Fibroblast of skin of right biceps (primary cell): ENCODE data around the gene MYBPH.
A peak's percentile ranks its signal among the peaks of the same experiment; 100 is the strongest.

ENCODE experiments used
- DNase-seq: peaks from one replicate; pipeline ENCODE4 v3.0.0-alpha.2; 2013

Gene MYBPH

DNA sequence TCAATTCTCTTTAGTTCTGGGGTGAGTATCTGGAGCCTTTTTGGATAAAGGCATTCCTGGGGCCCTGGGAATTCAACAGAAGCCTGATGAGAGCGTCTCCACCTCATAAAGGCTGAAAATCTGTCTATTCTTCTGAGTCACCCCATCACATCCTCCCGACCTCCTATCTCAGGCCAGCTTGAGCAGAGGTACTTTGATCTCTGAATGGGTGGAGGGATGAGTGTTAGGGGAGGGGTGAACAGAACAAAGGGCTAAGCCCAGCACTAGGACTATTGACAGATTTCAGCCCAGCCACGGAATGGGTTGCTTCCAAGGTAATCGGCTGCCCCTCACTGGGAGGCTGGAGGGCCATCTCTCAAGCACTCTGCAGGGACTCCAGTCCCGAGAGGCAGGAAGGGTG is 2.5 kb upstream of the MYBPH start:
- peak; percentile 49 for DNase-seq

GRCh38 chr1:203177470-203178039 is 1.9 kb upstream of the MYBPH start:
- peak; percentile 55 for DNase-seq

DNA sequence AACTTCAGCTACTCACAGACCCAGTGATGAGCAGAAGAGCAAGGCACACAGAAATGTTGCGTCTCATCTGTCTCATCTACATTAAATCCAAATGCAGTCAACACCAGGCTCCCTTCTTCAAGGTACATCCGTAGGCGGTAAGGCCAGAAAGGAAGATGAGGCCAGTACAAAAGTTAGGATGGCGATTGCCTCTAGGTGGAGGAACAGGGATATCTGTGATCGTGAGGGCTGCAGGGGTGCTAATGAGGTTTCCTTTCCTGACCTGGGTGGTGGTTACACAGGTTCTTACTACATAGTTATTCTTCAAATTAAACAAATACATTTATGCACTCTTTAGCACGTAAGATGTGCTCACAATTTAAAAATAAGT is 1.4 kb upstream of the MYBPH start:
- no peak for DNase-seq

DNA sequence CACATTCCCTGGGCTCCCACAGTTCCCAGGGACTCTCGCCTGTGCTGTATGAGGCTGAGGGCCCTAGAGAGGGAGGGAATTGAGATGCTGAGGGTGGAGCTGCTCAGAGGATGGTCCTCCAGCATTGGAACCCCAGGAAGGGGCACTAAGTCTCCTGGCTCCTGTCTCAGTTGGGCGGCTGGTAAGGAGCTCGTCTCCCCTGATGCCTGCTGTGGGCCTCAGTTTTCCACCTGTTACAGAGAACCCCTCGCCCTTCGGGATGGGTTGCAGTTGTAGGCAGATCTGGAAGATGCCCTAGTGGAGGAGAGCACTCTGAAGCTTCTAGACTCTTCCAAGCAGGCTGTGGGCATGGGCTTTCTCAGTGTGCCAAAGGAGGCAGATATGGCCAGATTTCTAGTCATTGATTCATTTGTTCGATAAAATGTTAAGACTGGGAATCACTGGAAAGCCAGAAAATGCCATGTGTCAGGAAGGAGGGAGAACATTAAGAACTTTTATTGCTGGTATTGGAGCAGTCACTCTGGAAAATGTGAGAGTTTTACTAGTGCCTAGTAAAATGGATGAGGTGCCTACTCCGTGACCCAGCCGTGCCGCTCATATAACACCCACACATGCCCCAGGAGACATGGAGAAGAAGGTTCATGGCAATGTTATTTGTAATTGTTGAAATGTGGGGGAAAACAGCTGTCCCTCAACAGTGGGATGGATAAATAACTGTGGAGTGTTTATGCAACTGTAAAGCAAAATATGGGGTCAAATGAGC is 828 bp upstream of the MYBPH start:
- no peak for DNase-seq

- DNase-seq = no peak
These were observed 208 bp upstream of the MYBPH start for GRCh38 chr1:203175827-203176241.

GRCh38 chr1:203174324-203174985 is 1.2 kb downstream of the MYBPH start:
- DNase-seq = no peak

DNA sequence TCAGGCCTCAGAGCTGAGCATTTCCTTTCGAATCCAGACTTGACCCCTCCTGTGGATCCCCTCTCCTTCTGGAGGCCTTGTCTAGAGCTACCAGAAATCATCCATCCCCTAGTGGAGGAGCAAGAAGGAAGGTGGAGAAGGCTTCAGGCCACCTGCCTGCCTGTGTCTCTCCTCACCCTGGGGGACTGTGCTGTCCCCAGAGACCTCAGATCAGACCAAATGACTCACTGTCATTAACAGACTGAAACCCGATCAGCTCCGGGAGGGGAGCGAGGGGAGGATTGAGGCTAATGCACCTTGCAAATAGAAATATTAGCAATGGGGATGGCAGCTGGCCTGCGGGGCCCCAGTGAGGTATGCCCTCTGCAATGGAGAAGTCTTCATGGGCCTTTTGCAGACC is 2.1 kb downstream of the MYBPH start:
- no peak for DNase-seq

DNA sequence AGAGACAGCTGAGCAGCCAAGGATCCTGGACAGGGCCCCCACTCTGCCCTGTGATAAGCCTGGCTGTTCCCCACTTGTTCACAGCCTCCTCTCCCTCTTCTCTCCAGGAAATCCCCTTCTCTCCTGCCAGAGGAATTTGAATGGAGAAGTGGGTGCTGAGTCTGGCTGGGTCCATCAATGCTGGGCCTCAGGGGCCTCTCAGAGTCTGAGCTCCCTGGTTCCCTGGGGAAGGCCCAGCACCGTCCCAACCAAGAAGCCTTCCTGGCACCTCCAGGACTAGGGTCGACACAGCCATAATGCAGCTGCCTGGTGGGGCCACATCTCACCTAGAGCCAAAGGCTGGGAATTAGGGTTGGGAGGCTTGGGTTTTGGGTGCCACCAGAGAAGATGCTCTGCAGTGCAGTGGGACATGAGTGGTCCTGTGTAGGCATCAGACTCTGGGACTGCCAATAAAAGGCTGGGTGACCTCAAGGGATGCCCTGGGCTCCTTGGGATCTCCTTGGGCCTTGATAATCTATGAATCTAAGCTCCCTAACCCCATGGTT is 2.5 kb downstream of the MYBPH start:
- DNase-seq = no peak

GRCh38 chr1:203172184-203173010 is 3.2 kb downstream of the MYBPH start:
- DNase-seq = peak; percentile 48

GRCh38 chr1:203171341-203172183 is 4.1 kb downstream of the MYBPH start:
- no peak for DNase-seq

- no peak for DNase-seq
These were observed 4.8 kb downstream of the MYBPH start for GRCh38 chr1:203170625-203171330.

GRCh38 chr1:203169770-203170520 is 5.7 kb downstream of the MYBPH start:
- DNase-seq = no peak

DNA sequence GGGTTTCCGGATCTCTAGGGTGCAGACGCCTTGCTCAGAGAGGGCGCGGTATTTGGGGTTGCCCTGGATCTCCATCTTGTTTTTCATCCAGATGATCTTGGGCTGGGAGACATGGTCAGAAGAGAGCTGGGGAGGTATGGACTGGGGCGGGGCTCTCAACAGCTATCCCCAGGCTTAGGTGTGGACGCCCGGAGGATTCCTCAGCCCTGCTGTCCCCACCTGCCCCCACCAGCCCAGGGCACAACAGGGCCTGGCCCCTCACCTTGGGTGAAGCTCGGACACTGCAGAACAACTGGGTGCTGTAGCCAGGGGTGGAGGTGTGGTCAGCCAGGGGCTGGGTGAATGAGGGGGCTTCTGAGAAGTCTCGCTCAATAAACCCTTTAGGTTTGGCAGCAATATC is 6.6 kb downstream of the MYBPH start:
- no peak for DNase-seq

GRCh38 chr1:203168256-203168786 is 7.3 kb downstream of the MYBPH start:
- DNase-seq = no peak

DNA sequence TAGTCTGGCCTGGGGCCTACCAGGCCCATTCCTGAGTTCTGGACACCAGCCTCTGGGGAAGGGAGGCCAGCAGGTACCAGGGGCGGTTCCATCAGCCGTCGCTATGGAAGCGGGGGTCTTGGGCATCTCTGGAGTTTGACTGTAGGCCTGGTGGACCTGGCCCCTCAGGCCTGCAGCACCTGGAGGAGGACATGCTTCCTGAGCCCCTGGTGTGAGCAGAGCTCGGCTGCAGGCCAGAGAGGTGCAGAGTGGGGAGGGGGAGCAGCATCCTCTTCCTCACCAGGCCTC is 7.8 kb downstream of the MYBPH start:
- no peak for DNase-seq

- peak; percentile 23 for DNase-seq
These were observed 8.4 kb downstream of the MYBPH start for GRCh38 chr1:203167026-203167912.

GRCh38 chr1:203166192-203166940 is 9.3 kb downstream of the MYBPH start:
- DNase-seq = no peak

DNA sequence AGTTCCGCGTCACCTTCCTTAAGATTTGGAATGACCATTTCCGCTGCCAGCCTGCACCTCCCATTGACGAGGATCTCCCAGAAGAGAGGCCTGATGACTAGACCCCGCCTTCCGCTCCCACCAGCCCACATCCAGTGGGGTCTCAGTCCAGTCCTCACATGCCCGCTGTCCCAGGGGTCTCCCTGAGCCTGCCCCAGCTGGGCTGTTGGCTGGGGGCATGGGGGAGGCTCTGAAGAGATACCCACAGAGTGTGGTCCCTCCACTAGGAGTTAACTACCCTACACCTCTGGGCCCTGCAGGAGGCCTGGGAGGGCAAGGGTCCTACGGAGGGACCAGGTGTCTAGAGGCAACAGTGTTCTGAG is 9.8 kb downstream of the MYBPH start:
- DNase-seq = no peak
